Ascending aorta (tissue), 2 donors: ENCODE results near the gene CFAP65. TPM values are rescaled to one million over a fixed set of nuclear protein-coding genes. Genes with fewer than 3 reads are reported as not detected.

Experiments used
- DNase-seq, 2 donors: peaks; one replicate each; pipeline ENCODE4 v3.0.0-alpha.2; 2019; ENCODE audit warnings: low spot score in 2 of 2
- H3K27ac ChIP-seq, 2 donors: fragments of 200-600 bp; sonication (generic); one replicate each; pipeline ENCODE4 v1.5.1; 2016 to 2017; ENCODE audit warnings: mild to moderate bottlenecking in 1 of 2
- H3K27me3 ChIP-seq: fragments of 200-600 bp; sonication (generic); one replicate; pipeline ENCODE4 v1.5.1; 2017
- H3K36me3 ChIP-seq, 2 donors: fragments of 200-600 bp; sonication (generic); one replicate each; pipeline ENCODE4 v1.5.1; 2016
- H3K4me1 ChIP-seq, 2 donors: fragments of 200-600 bp; sonication (generic); one replicate each; pipeline ENCODE4 v1.5.1; 2016 to 2017; ENCODE audit warnings: mild to moderate bottlenecking in 1 of 2
- H3K4me3 ChIP-seq, 2 donors: fragments of 200-600 bp; sonication (generic); one replicate each; pipeline ENCODE4 v1.5.1; 2016 to 2017; ENCODE audit warnings: mild to moderate bottlenecking in 1 of 2
- H3K9me3 ChIP-seq, 2 donors: fragments of 200-600 bp; sonication (generic); one replicate each; pipeline ENCODE4 v1.5.1; 2016
- intact Hi-C: fragments of 100-400 bp; cut with DNase I; formaldehyde crosslinking; loops from one replicate; pipeline ENCODE4 v1.15.1; 2023
- total RNA-seq: library from RNA; depleted of rRNA; stranded (reverse); fragments of >200 nt; gene quantifications from one replicate; pipeline ENCODE4 v1.1.0, GENCODE V29; 2016
- TF ChIP-seq, protein P1 (sequence below), 3 experiments: fragments of 200-600 bp in 2 of 3; fragments of 450-650 bp in 1 of 3; sonication (generic) in 2 of 3; IDR thresholded peaks; one replicate each; pipeline ENCODE4 v1.5.1; 2016 to 2019; ENCODE audit warnings: antibody characterized with exemption in 3 of 3, mild to moderate bottlenecking in 1 of 3, moderate library complexity in 1 of 3

CFAP65 gene
- total RNA-seq, 1 donor from 2014 or later = not detected

DNA sequence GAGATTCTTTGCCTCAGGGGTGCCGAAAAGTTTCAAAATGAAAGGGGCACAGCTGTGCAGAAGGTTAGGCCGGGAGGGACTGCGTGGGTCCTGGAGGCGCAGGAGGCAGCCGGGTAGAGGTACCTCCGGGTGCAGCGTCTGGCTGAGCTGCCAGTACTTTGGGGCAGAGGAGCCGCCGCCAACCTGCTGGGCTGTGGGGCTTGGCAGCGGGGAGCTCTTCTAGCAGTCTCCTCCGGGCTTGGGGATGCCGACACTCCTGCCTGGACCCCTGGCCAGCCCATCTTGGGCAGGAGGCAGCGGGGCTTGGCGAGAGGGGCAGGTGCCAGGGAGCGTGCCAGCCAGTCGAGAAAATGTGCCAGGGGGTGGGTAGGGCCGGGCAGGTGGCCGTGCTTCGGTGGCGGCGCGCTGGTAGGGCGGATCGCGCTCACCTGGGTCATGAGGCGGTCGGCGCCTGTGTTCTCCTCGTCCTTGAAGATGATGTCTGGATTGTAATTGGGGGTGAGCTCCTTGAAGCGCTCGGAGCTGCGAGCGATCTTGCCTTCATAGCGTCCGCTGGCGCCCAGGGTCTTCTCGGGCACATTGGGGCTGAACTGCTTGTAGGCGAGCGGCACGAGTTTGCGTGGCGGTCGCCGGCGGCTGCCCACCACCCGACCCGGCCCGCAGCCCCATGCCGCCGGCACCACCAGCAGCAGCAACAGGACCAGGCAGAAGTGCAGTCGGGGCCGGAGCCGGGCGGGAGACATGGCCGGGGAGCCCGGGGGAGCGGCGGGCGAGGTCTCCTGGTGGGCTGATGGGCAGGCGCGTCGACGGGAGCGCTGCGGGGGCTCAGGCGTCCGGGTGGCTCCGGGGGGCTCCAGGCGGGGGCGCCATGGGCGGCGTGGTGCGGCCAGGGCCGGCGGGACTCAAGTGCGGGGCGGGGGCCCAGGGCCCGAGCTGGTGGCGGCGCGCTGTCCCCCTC is 18.7 kb upstream of the CFAP65 start:
- H3K4me3 ChIP-seq = peak overlapping the region; percentile 50 to 56
- peaks cover 19% of the 10 kb centered on the region for H3K27me3 ChIP-seq
- TF ChIP-seq, protein P1, sequence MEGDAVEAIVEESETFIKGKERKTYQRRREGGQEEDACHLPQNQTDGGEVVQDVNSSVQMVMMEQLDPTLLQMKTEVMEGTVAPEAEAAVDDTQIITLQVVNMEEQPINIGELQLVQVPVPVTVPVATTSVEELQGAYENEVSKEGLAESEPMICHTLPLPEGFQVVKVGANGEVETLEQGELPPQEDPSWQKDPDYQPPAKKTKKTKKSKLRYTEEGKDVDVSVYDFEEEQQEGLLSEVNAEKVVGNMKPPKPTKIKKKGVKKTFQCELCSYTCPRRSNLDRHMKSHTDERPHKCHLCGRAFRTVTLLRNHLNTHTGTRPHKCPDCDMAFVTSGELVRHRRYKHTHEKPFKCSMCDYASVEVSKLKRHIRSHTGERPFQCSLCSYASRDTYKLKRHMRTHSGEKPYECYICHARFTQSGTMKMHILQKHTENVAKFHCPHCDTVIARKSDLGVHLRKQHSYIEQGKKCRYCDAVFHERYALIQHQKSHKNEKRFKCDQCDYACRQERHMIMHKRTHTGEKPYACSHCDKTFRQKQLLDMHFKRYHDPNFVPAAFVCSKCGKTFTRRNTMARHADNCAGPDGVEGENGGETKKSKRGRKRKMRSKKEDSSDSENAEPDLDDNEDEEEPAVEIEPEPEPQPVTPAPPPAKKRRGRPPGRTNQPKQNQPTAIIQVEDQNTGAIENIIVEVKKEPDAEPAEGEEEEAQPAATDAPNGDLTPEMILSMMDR (IDR thresholded peaks at IDR 0.05) = no peak
- no peak overlapping the region for H3K27ac ChIP-seq
- no peak for DNase-seq
- H3K9me3 ChIP-seq = no peaks in the 10 kb centered on the region
- intact Hi-C loops = loop anchor here (5.0 kb wide), 1 partner anchor 237 kb away; no protein-coding TSS in a partner anchor
- no peaks in the 10 kb centered on the region for H3K36me3 ChIP-seq
- peaks cover 29 to 31% of the 10 kb centered on the region in 2 donors for H3K4me1 ChIP-seq

DNA sequence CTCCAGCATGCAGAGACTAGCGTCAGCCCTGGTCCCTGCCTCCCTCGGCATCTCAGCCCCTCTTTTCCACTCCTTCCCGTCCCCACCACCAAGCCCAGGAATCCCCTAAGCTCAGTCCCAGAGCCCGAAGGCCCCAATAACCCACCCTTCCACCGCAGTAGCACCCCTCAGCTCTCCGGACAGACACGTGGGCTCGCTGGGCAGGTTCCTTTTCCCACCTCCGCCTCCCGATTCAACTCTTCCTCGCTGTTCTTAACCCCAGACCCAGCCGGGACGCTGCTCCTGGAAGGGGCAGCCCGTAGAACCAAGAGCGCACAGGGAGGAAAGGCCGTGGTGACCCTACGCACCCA is 18.0 kb upstream of the CFAP65 start:
- intact Hi-C loops = loop anchor here (5.0 kb wide), 1 partner anchor 238 kb away; no protein-coding TSS in a partner anchor
- peaks cover 29 to 31% of the 10 kb centered on the region in 2 donors for H3K4me1 ChIP-seq
- no peak for DNase-seq
- no peaks in the 10 kb centered on the region for H3K36me3 ChIP-seq
- peaks cover 19% of the 10 kb centered on the region for H3K27me3 ChIP-seq
- no peak overlapping the region for H3K27ac ChIP-seq
- H3K4me3 ChIP-seq = peak overlapping the region; percentile 50 to 56
- no peaks in the 10 kb centered on the region for H3K9me3 ChIP-seq
- TF ChIP-seq, protein P1 (IDR thresholded peaks at IDR 0.05) = no peak

DNA sequence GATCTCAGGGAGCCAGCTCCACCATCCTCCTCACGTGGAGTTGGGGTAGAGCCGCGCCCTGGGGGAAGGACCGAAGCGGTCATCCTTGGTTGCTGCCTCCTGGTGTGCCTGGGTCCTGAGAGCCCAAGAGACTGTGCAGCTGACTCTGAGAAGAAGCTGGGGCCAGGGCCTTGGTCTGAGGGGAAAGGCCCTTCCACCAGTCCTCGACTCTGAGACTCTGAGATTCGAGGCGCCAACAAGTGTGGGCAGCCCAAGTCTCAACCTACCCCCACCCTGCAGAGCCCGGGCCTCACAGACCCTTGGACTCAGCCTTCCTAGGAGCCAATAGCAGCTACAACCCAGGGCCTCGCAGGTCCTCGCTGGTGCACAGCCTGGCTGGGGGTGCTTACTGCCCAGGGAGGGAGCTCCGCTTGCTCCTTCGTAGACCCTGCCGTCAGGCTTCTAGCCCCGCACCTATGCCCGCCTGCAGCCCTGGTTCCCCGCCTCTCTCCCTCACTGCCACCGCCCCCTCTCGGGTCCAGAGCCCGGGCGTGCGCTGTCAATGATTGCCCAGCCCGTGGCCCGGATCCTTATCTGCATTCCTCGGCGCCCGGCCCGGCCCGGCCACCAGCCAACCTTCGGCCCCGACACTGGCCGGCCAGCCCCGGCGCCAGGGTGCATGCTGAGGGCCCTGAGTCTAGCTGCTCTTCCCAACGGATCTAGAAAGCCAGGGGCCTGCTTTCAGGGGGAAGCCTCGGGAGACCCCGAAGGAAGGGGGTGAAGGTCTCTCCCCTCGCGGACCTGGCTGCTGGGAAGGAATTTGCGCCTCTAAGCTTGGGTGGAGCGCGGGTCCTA is 17.4 kb upstream of the CFAP65 start:
- no peak for DNase-seq
- Histone ChIP-seq H3K4me3 (peak overlapping the region; percentile 50 to 56), H3K36me3 (no peaks in the 10 kb centered on the region), H3K27ac (no peak overlapping the region), H3K4me1 (peaks cover 29 to 31% of the 10 kb centered on the region in 2 donors), H3K27me3 (peaks cover 19% of the 10 kb centered on the region), H3K9me3 (no peaks in the 10 kb centered on the region)
- TF ChIP-seq, protein P1 (IDR thresholded peaks at IDR 0.05) = no peak
- intact Hi-C loops = loop anchor here (1.0 to 5.0 kb wide), 3 partner anchors 61 to 239 kb away; no protein-coding TSS in a partner anchor

DNA sequence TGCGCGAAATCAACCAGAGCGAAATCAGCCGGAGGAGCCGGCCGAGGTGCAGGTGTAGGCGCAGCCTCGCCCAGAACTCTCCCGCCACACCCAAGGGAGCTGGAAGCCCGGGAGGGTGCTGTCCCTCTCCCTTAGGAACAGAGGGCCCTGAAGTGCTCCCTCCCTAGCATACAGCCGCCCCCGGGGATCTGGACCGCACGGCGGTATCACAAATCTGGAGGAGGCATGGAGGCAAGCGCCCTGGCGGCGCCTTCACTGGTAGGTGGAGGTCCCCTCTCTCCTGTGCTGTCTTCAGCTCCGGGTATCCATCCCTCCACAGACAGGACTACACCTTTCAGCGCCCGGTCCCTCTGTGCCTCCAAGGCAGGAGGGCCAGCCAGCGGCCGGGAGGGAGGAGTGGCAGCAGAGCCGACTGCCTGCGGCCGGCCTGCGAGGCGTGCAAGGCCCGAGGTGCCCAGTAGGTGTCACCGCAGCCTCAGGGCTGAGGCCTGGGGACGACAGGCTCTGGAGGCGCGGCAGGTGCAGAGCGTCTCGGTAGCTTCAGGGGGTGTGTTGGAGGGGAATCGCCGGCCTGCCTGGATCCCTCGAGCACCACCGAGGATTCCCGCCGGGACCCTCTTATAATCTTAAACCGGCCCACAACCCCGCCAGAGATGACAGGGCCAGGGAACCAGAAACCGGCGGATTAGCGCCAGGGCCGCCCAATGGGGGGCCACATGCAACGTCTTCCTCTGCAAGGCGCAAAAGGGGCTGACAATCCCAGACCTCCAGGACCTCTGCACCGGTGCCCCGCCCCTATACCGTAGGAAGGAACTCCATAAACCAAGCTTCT is 16.6 kb upstream of the CFAP65 start:
- no peaks in the 10 kb centered on the region for H3K9me3 ChIP-seq
- TF ChIP-seq, protein P1 (IDR thresholded peaks at IDR 0.05) = peak; percentile 89 to 94 (median 92)
- peak; percentile 18 to 74 for DNase-seq
- no peaks in the 10 kb centered on the region for H3K36me3 ChIP-seq
- H3K27ac ChIP-seq = no peak overlapping the region
- peaks cover 29 to 31% of the 10 kb centered on the region in 2 donors for H3K4me1 ChIP-seq
- H3K27me3 ChIP-seq = peaks cover 19% of the 10 kb centered on the region
- H3K4me3 ChIP-seq = peak overlapping the region in 1 of 2 donors; percentile 56
- intact Hi-C loops = loop anchor here (1.0 to 5.0 kb wide), 3 partner anchors 61 to 239 kb away; no protein-coding TSS in a partner anchor
